Esophagus squamous epithelium (tissue), 4 donors: ENCODE measurements around the gene PLA2G7.

Source experiments
- CTCF ChIP-seq, 6 experiments: fragments of 450-650 bp in 4 of 6; fragments of 200-600 bp in 2 of 6; sonication (generic) in 2 of 6; IDR thresholded peaks; one replicate each; pipeline ENCODE4 v1.5.1; 2016 to 2019; ENCODE audit warnings: antibody characterized with exemption in 6 of 6, mild to moderate bottlenecking in 4 of 6, moderate library complexity in 4 of 6
- POLR2A ChIP-seq, 4 donors: fragments of 450-650 bp; IDR thresholded peaks; one replicate each; pipeline ENCODE4 v1.6.1; 2017; ENCODE audit warnings: antibody characterized with exemption in 4 of 4, mild to moderate bottlenecking in 4 of 4, moderate library complexity in 3 of 4

DNA sequence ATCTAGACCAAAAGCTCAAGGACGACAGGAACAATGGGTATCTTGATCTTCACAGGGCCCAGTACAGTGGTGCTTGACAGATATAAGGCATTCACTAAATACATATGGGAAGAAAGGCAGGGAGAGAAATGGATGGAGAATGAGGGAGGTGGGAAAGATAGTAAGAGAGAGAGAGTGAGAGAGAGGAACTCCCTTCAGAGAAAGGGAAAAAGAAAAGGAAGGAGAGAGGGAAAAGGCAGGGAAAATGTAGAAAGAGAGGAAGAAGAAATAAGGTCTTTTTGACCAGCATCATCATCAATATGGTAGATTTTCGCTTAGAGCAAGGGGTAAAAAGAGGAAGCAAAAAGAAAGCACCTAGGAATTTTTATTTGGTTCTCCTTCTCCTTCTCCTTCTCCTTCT is 10.8 kb upstream of the PLA2G7 start:
- no peak for TF ChIP-seq CTCF (IDR thresholded peaks at IDR 0.05)
- TF ChIP-seq POLR2A (IDR thresholded peaks at IDR 0.05): no peak
